PC-9 (cell line): ENCODE results near the gene ARID5A. TPM values are rescaled to one million over a fixed set of nuclear protein-coding genes. Genes with fewer than 3 reads are reported as not detected.

Source experiments
- BruUV-seq: library from RNA; stranded (reverse); fragments of 400-500 nt; replicated peaks from 2 replicates; lab custom pipeline; 2021; lab: Mats Ljungman, UMichigan
- CTCF ChIA-PET: fragments of 300-600 bp; sonication (Branson Sonifier 250); formaldehyde crosslinking; loops from one replicate; lab custom pipeline; 2022; ENCODE audit warnings: antibody characterized with exemption; lab: Charles Lee
- POLR2A ChIA-PET: fragments of 300-600 bp; sonication (Branson Sonifier 250); formaldehyde crosslinking; loops from one replicate; lab custom pipeline; 2022; ENCODE audit warnings: antibody characterized with exemption; ENCODE audit not compliant: unreplicated experiment; lab: Charles Lee
- DNase-seq, 2 experiments: peaks; one replicate each; pipeline versions ENCODE4 v3.0.0 to v3.0.0-alpha.2; 2015 to 2022; ENCODE audit warnings: mixed read lengths in 1 of 2
- H2AFZ ChIP-seq: fragments of 200-600 bp; sonication (generic); 2 replicates; pipeline ENCODE4 v1.8.1; 2017; ENCODE audit warnings: antibody characterized with exemption
- H3F3A ChIP-seq: fragments of 200-600 bp; sonication (generic); 2 replicates; pipeline ENCODE4 v1.8.1; 2017; ENCODE audit warnings: antibody characterized with exemption, mild to moderate bottlenecking, low read depth; ENCODE audit not compliant: insufficient read depth
- H3K27ac ChIP-seq: fragments of 200-600 bp; sonication (generic); 2 replicates; pipeline ENCODE4 v1.6.1; 2016; ENCODE audit warnings: mixed run types
- H3K27me3 ChIP-seq: fragments of 200-600 bp; sonication (generic); 2 replicates; pipeline ENCODE4 v1.6.1; 2016; ENCODE audit warnings: low read depth, mixed run types; ENCODE audit not compliant: insufficient read depth
- H3K36me3 ChIP-seq: fragments of 200-600 bp; sonication (generic); 2 replicates; pipeline ENCODE4 v1.6.1; 2016; ENCODE audit warnings: low read depth, mixed run types
- H3K4me1 ChIP-seq: fragments of 200-600 bp; sonication (generic); replicated peaks from 2 replicates; pipeline ENCODE4 v1.6.1; 2016; ENCODE audit warnings: mixed run types; ENCODE audit not compliant: insufficient read depth
- H3K4me2 ChIP-seq: fragments of 200-600 bp; sonication (generic); 2 replicates; pipeline ENCODE4 v1.6.1; 2017; ENCODE audit warnings: mixed run types
- H3K4me3 ChIP-seq: fragments of 200-600 bp; sonication (generic); 2 replicates; pipeline ENCODE4 v1.6.1; 2016; ENCODE audit warnings: mixed run types
- H3K79me2 ChIP-seq: fragments of 200-600 bp; sonication (generic); 2 replicates; pipeline ENCODE4 v1.6.1; 2017; ENCODE audit warnings: low read depth, mixed run types
- H3K9me2 ChIP-seq: fragments of 200-600 bp; sonication (generic); 2 replicates; pipeline ENCODE4 v1.8.1; 2017; ENCODE audit warnings: mild to moderate bottlenecking; ENCODE audit not compliant: insufficient read depth
- H3K9me3 ChIP-seq: fragments of 200-600 bp; sonication (generic); 2 replicates; pipeline ENCODE4 v1.8.1; 2016; ENCODE audit warnings: low read depth; ENCODE audit not compliant: insufficient read depth
- H4K20me1 ChIP-seq: fragments of 200-600 bp; sonication (generic); 2 replicates; pipeline ENCODE4 v1.8.1; 2017; ENCODE audit not compliant: insufficient read depth
- EZH2 ChIP-seq: fragments of 200-600 bp; sonication (generic); IDR thresholded peaks from 2 replicates; pipeline ENCODE4 v1.8.0; 2017; ENCODE audit warnings: antibody characterized with exemption, low read depth
- intact Hi-C: fragments of 100-400 bp; cut with micrococcal nuclease; formaldehyde crosslinking; loops from one replicate; pipeline ENCODE4 v1.10.0; 2022; ENCODE audit not compliant: unreplicated experiment
- total RNA-seq: library from RNA; stranded (reverse); gene quantifications from 2 replicates; pipeline ENCODE4 v1.2.3, GENCODE V29; 2021
- TF ChIP-seq, protein P1 (sequence below): fragments of 200-600 bp; sonication (generic); conservative IDR thresholded peaks from 2 replicates; pipeline ENCODE4 v1.6.1; 2017; ENCODE audit warnings: mixed run types, antibody characterized with exemption, mild to moderate bottlenecking, moderate library complexity

The ARID5A gene
- total RNA-seq, 1 experiment from 2014 or later: 6.0 TPM

DNA sequence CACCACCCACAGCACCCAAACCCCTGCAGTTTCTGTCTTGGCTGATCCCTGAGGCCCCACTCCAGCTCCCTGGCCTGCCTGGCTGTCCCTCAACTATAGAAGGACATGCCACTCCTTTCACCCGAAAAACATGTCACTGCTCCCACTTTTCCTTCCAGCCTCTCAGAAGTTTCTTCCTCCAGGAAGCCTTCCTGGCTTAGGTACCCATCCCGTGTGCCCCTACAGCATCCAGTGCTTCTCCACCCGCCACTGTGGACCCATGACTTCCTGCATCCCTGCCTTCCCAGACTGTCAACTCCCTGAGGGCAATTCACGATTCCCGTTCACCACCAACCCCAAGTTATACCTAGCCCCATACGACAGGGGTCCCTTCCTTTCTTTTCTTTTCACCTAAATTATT, 21.5 kb downstream of the ARID5A start:
- DNase-seq: no peak
- H3K9me3 ChIP-seq: no peaks in the 10 kb centered on the region
- no peaks in the 10 kb centered on the region for H4K20me1 ChIP-seq
- intact Hi-C loops: loop anchor here (5.0 kb wide), 1 partner anchor 366 kb away; no protein-coding TSS in a partner anchor
- no peak for TF ChIP-seq EZH2
- TF ChIP-seq, protein P1, sequence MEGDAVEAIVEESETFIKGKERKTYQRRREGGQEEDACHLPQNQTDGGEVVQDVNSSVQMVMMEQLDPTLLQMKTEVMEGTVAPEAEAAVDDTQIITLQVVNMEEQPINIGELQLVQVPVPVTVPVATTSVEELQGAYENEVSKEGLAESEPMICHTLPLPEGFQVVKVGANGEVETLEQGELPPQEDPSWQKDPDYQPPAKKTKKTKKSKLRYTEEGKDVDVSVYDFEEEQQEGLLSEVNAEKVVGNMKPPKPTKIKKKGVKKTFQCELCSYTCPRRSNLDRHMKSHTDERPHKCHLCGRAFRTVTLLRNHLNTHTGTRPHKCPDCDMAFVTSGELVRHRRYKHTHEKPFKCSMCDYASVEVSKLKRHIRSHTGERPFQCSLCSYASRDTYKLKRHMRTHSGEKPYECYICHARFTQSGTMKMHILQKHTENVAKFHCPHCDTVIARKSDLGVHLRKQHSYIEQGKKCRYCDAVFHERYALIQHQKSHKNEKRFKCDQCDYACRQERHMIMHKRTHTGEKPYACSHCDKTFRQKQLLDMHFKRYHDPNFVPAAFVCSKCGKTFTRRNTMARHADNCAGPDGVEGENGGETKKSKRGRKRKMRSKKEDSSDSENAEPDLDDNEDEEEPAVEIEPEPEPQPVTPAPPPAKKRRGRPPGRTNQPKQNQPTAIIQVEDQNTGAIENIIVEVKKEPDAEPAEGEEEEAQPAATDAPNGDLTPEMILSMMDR: no peak
- ChIA-PET CTCF (no interaction called here), POLR2A (no interaction called here)
- no peak overlapping the region for H2AFZ ChIP-seq
- H3K79me2 ChIP-seq: no peaks in the 10 kb centered on the region
- H3K4me2 ChIP-seq: no peak overlapping the region
- H3K36me3 ChIP-seq: no peaks in the 10 kb centered on the region
- no TSS peak for BruUV-seq
- no peak overlapping the region for H3K4me3 ChIP-seq
- H3K4me1 ChIP-seq: peaks cover 30% of the 10 kb centered on the region
- no peaks in the 10 kb centered on the region for H3K9me2 ChIP-seq
- H3F3A ChIP-seq: peaks cover 24% of the 10 kb centered on the region
- H3K27me3 ChIP-seq: no peaks in the 10 kb centered on the region
- H3K27ac ChIP-seq: peak overlapping the region; percentile 77; the same call in 1 of the 2 replicates

DNA sequence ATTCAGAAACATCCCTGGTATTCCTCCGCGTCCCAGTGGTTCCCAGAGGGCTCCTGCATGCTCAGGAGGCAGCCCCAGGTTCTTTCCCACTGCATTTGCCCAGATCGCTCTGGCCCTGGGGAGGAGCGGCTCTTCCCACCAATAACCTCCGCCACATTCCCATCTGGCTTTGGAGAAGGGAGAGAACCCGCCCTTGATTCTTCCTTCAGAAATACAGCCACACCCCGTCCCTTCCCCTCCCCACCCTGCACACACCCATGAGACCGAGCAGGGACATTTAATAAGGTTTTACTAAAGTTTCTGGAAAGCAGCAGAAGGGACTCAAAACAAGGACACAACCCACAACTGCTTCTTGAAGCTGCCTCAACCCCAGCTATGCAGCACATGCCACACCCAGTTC, 21.9 kb downstream of the ARID5A start:
- CTCF ChIA-PET: no interaction called here
- Histone ChIP-seq H3K27ac (no peak overlapping the region), H3K4me1 (peaks cover 30% of the 10 kb centered on the region), H4K20me1 (no peaks in the 10 kb centered on the region), H3K9me3 (no peaks in the 10 kb centered on the region), H3K4me2 (no peak overlapping the region), H2AFZ (no peak overlapping the region), H3F3A (peaks cover 24% of the 10 kb centered on the region), H3K9me2 (no peaks in the 10 kb centered on the region), H3K36me3 (no peaks in the 10 kb centered on the region), H3K27me3 (no peaks in the 10 kb centered on the region), H3K4me3 (no peak overlapping the region), H3K79me2 (no peaks in the 10 kb centered on the region)
- POLR2A ChIA-PET: no interaction called here
- intact Hi-C loops: loop anchor here (5.0 kb wide), 1 partner anchor 366 kb away; no protein-coding TSS in a partner anchor
- no peak for DNase-seq
- no peak for TF ChIP-seq EZH2
- TF ChIP-seq, protein P1: no peak
- no TSS peak for BruUV-seq

DNA sequence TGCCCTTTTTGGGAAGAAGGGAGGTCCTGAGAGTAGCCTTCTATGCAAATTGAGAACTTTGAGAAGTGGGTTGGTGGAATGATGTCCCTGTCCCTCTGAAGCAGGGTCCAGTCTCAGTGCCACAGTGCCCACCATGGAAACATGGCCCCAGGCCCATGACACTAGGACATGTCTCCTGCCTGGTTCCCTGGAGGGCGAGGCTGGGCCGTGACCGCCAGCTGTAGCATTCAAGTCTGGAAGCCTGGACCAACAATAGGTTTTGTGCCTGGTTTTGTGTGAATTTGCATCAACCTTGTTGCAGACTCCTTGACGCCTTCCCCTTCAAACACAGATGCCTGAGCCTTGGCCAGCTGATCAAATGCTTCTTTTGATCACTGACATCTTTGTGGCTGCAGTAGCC, 27.5 kb downstream of the ARID5A start:
- no peak for DNase-seq
- Histone ChIP-seq H3K4me1 (no peaks in the 10 kb centered on the region), H3K27ac (no peak overlapping the region), H4K20me1 (no peaks in the 10 kb centered on the region), H2AFZ (no peak overlapping the region), H3F3A (no peaks in the 10 kb centered on the region), H3K27me3 (no peaks in the 10 kb centered on the region), H3K36me3 (no peaks in the 10 kb centered on the region), H3K4me2 (no peak overlapping the region), H3K4me3 (no peak overlapping the region), H3K9me2 (no peaks in the 10 kb centered on the region), H3K9me3 (no peaks in the 10 kb centered on the region), H3K79me2 (no peaks in the 10 kb centered on the region)
- ChIA-PET CTCF (no interaction called here), POLR2A (no interaction called here)
- BruUV-seq: no TSS peak
- intact Hi-C loops: no loop called here
- TF ChIP-seq, protein P1: no peak
- no peak for TF ChIP-seq EZH2
